Naive B cell (primary cell): ENCODE results near the gene SCIN. TPM values are rescaled to one million over a fixed set of nuclear protein-coding genes. Genes with fewer than 3 reads are reported as not detected.
A peak's percentile ranks its signal among the peaks of the same experiment; 100 is the strongest.
"Not testable (repeated sequence)": the region's sequence is repeated elsewhere in the genome, so short reads cannot be mapped to it uniquely, and the experiment has no call there.

ENCODE experiments used
- ATAC-seq, 2 donors: fragments of 150-1000 bp; cut with Tn5 transposase; 2 replicates each; pipeline ENCODE4 v1.10.0; 2021; ENCODE audit warnings: low read depth in 2 of 2, mild to moderate bottlenecking in 2 of 2, moderate library complexity in 2 of 2
- DNase-seq: peaks from one replicate; pipeline ENCODE4 v3.0.0; 2022
- H3K27ac Mint-ChIP-seq, 6 donors: one replicate each; pipeline ENCODE4 v1.8.0; 2020 to 2022; ENCODE audit warnings: mild to moderate bottlenecking in 6 of 6, mixed read lengths in 6 of 6, moderate library complexity in 5 of 6, inconsistent platforms in 2 of 6
- H3K27me3 Mint-ChIP-seq, 3 donors: one replicate each; pipeline ENCODE4 v1.8.0; 2021 to 2022; ENCODE audit warnings: mixed read lengths in 3 of 3, mild to moderate bottlenecking in 1 of 3
- H3K36me3 Mint-ChIP-seq, 2 donors: one replicate each; pipeline ENCODE4 v1.8.0; 2020 to 2022; ENCODE audit warnings: mixed read lengths in 2 of 2, inconsistent platforms in 1 of 2, mild to moderate bottlenecking in 1 of 2
- H3K4me1 Mint-ChIP-seq, 3 donors: one replicate each; pipeline ENCODE4 v1.8.0; 2020 to 2022; ENCODE audit warnings: mixed read lengths in 3 of 3, inconsistent platforms in 1 of 3, mild to moderate bottlenecking in 1 of 3, moderate library complexity in 1 of 3
- H3K4me3 Mint-ChIP-seq, 8 donors: one replicate each; pipeline ENCODE4 v1.8.0; 2020 to 2022; ENCODE audit warnings: mild to moderate bottlenecking in 8 of 8, mixed read lengths in 8 of 8, moderate library complexity in 8 of 8, inconsistent platforms in 2 of 8
- H3K9me3 Mint-ChIP-seq, 7 donors: one replicate each; pipeline ENCODE4 v1.8.0; 2020 to 2022; ENCODE audit warnings: mixed read lengths in 7 of 7, mild to moderate bottlenecking in 5 of 7, inconsistent platforms in 2 of 7, moderate library complexity in 1 of 7
- polyA plus RNA-seq, 6 donors: library from polyadenylated mRNA; unstranded; fragments of 300-500 nt; fragmentation: Illumina TruSeq; gene quantifications; one replicate each; pipeline ENCODE4 v1.2.3, GENCODE V29; 2021; ENCODE audit warnings: low read depth in 6 of 6

The SCIN gene
- polyA plus RNA-seq, 6 donors from 2014 or later = 0.11 to 0.48 (median 0.33) TPM; not detected in 3

DNA sequence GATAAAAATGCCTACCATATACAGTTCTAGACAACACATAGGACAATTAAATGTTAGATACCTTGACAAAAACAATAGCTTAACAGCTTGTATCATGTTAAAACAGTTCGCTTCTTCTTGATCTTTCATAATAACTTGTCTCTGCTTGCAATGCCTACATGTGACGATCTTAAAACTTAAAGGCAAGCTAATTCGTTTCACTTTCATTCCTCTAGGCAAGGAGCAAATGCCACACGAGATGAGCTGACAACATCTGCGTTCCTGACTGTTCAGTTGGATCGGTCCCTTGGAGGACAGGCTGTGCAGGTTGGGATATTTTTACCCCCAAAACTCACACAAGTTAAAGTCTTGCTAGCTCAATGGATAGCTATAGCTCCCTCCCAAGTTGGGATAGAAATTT lies 65.3 kb downstream of the SCIN start:
- Mint-ChIP-seq H3K4me1 (peaks cover 6 to 33% (median 21%) of the 10 kb centered on the region in 3 donors), H3K36me3 (no peaks in the 10 kb centered on the region), H3K27ac (peak overlapping the region; percentile 16 to 86 (median 64)), H3K27me3 (peaks cover 0 to 6% (median 6%) of the 10 kb centered on the region in 3 donors), H3K9me3 (no peaks in the 10 kb centered on the region), H3K4me3 (peak overlapping the region; percentile 48 to 86 (median 73))
- DNase-seq (peak; percentile 29), ATAC-seq (peak; percentile 32 to 50)

DNA sequence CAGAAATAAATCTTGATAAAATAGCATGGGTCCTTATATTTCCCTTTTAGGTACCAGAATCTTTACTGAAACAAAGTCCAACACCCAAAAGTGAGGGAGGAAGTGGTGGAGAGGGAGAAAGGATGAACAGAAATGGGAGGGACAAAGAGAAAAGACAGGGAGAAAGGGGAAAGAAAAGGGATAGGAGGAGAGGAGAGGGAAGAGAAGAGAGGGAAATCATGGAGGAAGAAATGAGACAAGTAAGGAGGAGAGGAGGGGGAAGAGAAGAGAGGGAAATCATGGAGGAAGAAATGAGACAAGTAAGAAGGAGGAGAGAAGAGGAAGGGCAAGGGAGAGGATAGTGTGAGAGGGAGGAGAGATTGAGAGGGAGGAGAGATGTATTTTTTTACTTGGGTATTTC lies 66.8 kb downstream of the SCIN start:
- DNase-seq (no peak), ATAC-seq (no peak)
- peak overlapping the region in 4 of 6 donors; percentile 82 to 96 (median 89) for H3K27ac Mint-ChIP-seq
- peaks cover 6 to 33% (median 21%) of the 10 kb centered on the region in 3 donors for H3K4me1 Mint-ChIP-seq
- peak overlapping the region in 2 of 8 donors; percentile 3 to 70 for H3K4me3 Mint-ChIP-seq
- no peaks in the 10 kb centered on the region for H3K9me3 Mint-ChIP-seq
- peaks cover 0 to 5% (median 5%) of the 10 kb centered on the region in 3 donors for H3K27me3 Mint-ChIP-seq
- no peaks in the 10 kb centered on the region for H3K36me3 Mint-ChIP-seq

- H3K36me3 Mint-ChIP-seq = no peaks in the 10 kb centered on the region
- no peaks in the 10 kb centered on the region for H3K27me3 Mint-ChIP-seq
Observed at GRCh38 chr7:12637819-12638592, 67.5 kb downstream of the SCIN start.

GRCh38 chr7:12638851-12639456 lies 68.4 kb downstream of the SCIN start:
- Mint-ChIP-seq H3K27me3 (no peaks in the 10 kb centered on the region), H3K4me3 (peak overlapping the region in 3 of 8 donors; percentile 10 to 69 (median 31)), H3K9me3 (no peaks in the 10 kb centered on the region), H3K36me3 (no peaks in the 10 kb centered on the region), H3K27ac (peak overlapping the region in 5 of 6 donors; percentile 7 to 97 (median 25)), H3K4me1 (peaks cover 6 to 33% (median 21%) of the 10 kb centered on the region in 3 donors)
- peak; percentile 53 for DNase-seq
- peak; percentile 34 to 42 for ATAC-seq

More at GRCh38 chr7:12637819-12638592, 67.5 kb downstream of the SCIN start:
- H3K9me3 Mint-ChIP-seq = no peaks in the 10 kb centered on the region
- H3K27ac Mint-ChIP-seq = peak overlapping the region; percentile 91 to 97 (median 95)
- ATAC-seq (peak; percentile 87 to 94), DNase-seq (peak; percentile 28)
- H3K4me1 Mint-ChIP-seq = peaks cover 6 to 33% (median 21%) of the 10 kb centered on the region in 3 donors
- peak overlapping the region; percentile 18 to 90 (median 72) for H3K4me3 Mint-ChIP-seq

DNA sequence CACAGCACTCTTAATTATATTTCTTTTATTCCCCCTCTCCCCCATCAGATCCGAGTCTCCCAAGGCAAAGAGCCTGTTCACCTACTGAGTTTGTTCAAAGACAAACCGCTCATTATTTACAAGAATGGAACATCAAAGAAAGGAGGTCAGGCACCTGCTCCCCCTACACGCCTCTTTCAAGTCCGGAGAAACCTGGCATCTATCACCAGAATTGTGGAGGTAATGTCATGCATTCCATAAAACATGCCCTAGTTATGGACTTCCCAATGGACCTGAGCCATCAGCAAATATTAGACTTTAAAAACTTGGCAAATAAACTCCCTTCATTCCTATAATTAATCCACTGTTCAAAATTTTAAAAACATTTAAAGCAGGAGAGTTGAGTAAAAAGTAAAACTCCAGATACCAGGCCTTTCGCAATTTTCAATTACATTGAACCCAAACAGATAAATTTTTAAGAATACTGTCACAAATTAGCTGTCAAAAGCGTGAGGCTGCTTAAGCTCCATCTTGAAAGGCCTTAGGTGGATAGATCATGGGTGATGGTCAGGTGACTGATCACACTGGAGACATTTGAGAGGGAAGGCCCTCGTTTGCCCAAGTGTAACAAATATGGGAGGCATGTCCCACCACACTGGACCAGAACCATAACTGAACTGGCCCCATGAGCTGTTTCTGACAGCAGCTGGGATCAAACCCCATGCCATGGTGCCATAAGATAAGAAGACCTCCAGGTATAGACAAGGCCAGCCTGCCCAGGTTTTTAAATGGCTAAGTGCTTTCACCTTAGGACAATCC lies 70.0 kb downstream of the SCIN start:
- H3K4me1 Mint-ChIP-seq = peaks cover 6 to 31% (median 21%) of the 10 kb centered on the region in 3 donors
- H3K27me3 Mint-ChIP-seq = no peaks in the 10 kb centered on the region
- ATAC-seq (no peak), DNase-seq (no peak)
- peak overlapping the region in 1 of 8 donors; percentile 45 for H3K4me3 Mint-ChIP-seq
- H3K9me3 Mint-ChIP-seq = no peaks in the 10 kb centered on the region
- no peaks in the 10 kb centered on the region for H3K36me3 Mint-ChIP-seq
- H3K27ac Mint-ChIP-seq = peak overlapping the region in 3 of 6 donors; percentile 23 to 45 (median 26)

- H3K4me1 Mint-ChIP-seq = peaks cover 6 to 25% (median 17%) of the 10 kb centered on the region in 3 donors
- ATAC-seq = no peak
- no peaks in the 10 kb centered on the region for H3K27me3 Mint-ChIP-seq
- no peak for DNase-seq
- H3K9me3 Mint-ChIP-seq = no peaks in the 10 kb centered on the region
- no peak overlapping the region for H3K27ac Mint-ChIP-seq
- H3K4me3 Mint-ChIP-seq = no peak overlapping the region
- no peaks in the 10 kb centered on the region for H3K36me3 Mint-ChIP-seq
Observed at GRCh38 chr7:12641196-12641595, 70.7 kb downstream of the SCIN start.

- Mint-ChIP-seq H3K27ac (no peak overlapping the region), H3K9me3 (no peaks in the 10 kb centered on the region), H3K4me3 (no peak overlapping the region), H3K27me3 (no peaks in the 10 kb centered on the region), H3K36me3 (no peaks in the 10 kb centered on the region), H3K4me1 (peaks cover 6 to 17% (median 12%) of the 10 kb centered on the region in 3 donors)
- DNase-seq = no peak
- ATAC-seq = no peak
Observed at GRCh38 chr7:12642508-12642907, 72.0 kb downstream of the SCIN start.

GRCh38 chr7:12643001-12643643 lies 72.6 kb downstream of the SCIN start:
- H3K27me3 Mint-ChIP-seq = no peaks in the 10 kb centered on the region
- H3K4me1 Mint-ChIP-seq = peaks cover 3 to 12% (median 8%) of the 10 kb centered on the region in 3 donors
- no peak overlapping the region for H3K4me3 Mint-ChIP-seq
- H3K27ac Mint-ChIP-seq = no peak overlapping the region
- DNase-seq = no peak
- no peak for ATAC-seq
- H3K36me3 Mint-ChIP-seq = no peaks in the 10 kb centered on the region
- H3K9me3 Mint-ChIP-seq = no peaks in the 10 kb centered on the region

- H3K9me3 Mint-ChIP-seq = no peaks in the 10 kb centered on the region
- H3K36me3 Mint-ChIP-seq = no peaks in the 10 kb centered on the region
- no peak overlapping the region for H3K4me3 Mint-ChIP-seq
- H3K27ac Mint-ChIP-seq = no peak overlapping the region
- ATAC-seq = peak; percentile 85 to 92
- H3K27me3 Mint-ChIP-seq = no peaks in the 10 kb centered on the region
- H3K4me1 Mint-ChIP-seq = peaks cover 0 to 9% (median 4%) of the 10 kb centered on the region in 3 donors
- DNase-seq = peak; percentile 43
Observed at GRCh38 chr7:12643644-12644043, 73.1 kb downstream of the SCIN start.

- not testable (repeated sequence) for H3K9me3 Mint-ChIP-seq, H3K4me3 Mint-ChIP-seq, DNase-seq, H3K4me1 Mint-ChIP-seq, H3K36me3 Mint-ChIP-seq, H3K27me3 Mint-ChIP-seq, ATAC-seq
- H3K27ac Mint-ChIP-seq = peak overlapping the region in 2 of 6 donors; percentile 16 to 89
Observed at GRCh38 chr7:12645212-12645611, 74.7 kb downstream of the SCIN start.

DNA sequence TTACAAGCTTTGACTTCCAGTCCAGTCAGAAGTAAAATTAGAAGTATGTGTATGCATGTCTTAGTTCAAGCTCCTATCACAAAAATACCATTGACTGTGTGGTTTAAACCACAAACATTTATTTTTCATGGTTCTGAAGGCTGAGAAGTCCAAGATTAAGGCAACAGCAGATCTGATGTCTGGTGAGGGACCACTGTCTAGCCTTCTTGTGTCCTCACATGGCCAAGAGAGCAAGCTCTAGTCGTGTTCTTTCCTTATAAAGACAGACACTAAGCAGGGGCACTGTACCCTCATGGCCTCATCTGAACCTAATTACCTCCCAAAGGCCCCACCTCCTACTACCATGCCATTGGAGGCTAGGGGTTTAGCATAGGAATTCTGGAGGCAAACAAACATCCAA lies 75.6 kb downstream of the SCIN start:
- Mint-ChIP-seq H3K4me3 (no peak overlapping the region), H3K27ac (peak overlapping the region in 1 of 6 donors; percentile 21), H3K27me3 (no peaks in the 10 kb centered on the region), H3K9me3 (no peaks in the 10 kb centered on the region), H3K36me3 (no peaks in the 10 kb centered on the region), H3K4me1 (peaks cover 0 to 1% (median 0%) of the 10 kb centered on the region in 3 donors)
- ATAC-seq (no peak), DNase-seq (no peak)

DNA sequence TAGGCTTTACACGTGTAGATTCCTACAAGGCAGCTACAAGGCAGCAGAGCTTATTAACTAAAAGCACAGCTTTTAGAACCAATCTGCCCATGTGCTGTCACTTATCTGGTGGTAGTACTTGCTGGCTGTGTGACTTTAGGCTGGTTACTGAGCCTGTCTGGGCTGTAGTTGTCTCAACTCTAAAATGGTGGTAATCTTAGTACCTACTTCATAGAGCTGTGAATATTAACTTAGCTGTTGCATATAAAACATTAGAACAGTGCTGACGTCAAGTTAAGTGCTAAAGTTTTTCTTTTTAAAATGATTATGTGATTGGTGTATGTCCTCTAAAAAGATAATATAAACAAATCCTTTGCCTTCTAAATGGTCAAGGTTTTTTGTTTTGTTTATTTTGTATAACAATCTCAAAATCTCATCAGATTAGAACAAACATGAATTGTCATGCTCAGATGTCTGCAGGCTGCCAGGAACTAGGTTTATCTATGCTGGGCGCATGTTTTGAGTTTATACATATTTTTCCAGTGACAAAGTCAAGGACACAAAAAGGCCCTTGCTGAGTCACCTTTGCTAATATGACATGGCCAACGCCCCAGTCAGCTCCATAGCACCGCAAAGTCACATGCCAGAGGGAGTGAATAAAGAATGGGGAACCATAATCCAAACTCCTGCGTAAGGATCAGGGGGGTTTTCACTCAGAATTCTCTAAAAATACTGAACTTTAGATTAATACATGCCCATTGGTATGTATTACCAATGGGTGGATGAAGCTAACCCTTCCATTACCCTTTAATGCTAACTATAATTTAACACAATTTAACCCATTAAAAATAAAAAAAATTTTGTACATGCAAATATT lies 77.1 kb downstream of the SCIN start:
- Mint-ChIP-seq H3K27ac (peak overlapping the region in 1 of 6 donors; percentile 26), H3K27me3 (no peaks in the 10 kb centered on the region), H3K36me3 (no peaks in the 10 kb centered on the region), H3K9me3 (no peaks in the 10 kb centered on the region), H3K4me1 (peaks cover 0 to 1% (median 0%) of the 10 kb centered on the region in 3 donors), H3K4me3 (no peak overlapping the region)
- ATAC-seq (no peak), DNase-seq (no peak)
